Ureter (tissue), 1 donor: Measurements from ENCODE around the gene MICA. TPM values are rescaled to one million over a fixed set of nuclear protein-coding genes. Genes with fewer than 3 reads are reported as not detected.
"Not testable (repeated sequence)": the region's sequence is repeated elsewhere in the genome, so short reads cannot be mapped to it uniquely, and the experiment has no call there.

ENCODE experiments used
- DNase-seq: peaks from one replicate; pipeline ENCODE4 v3.0.0-alpha.2; 2020; ENCODE audit warnings: low spot score
- total RNA-seq: library from RNA; stranded (reverse); gene quantifications from one replicate; pipeline ENCODE4 v1.2.4, GENCODE V29; 2023
- donor health status: DM: yes; HTN: yes; CAD: no.

MICA gene
- total RNA-seq, 1 donor from 2014 or later: 27.7 TPM

- not testable (repeated sequence) for DNase-seq
These were observed 56.5 kb downstream of the MICA start for GRCh38 chr6:31459864-31460263.

GRCh38 chr6:31460361-31461025 is 57.1 kb downstream of the MICA start:
- DNase-seq: no peak

GRCh38 chr6:31462026-31462963 is 58.9 kb downstream of the MICA start:
- no peak for DNase-seq

- DNase-seq: peak; percentile 89
These were observed 59.8 kb downstream of the MICA start for GRCh38 chr6:31462964-31463870.

GRCh38 chr6:31464252-31465184 is 61.1 kb downstream of the MICA start:
- DNase-seq: no peak

Other genes starting within 250 kb of the MICA start
- gene CCHCR1, start 245.8 kb upstream of the MICA start, total RNA-seq: 23.4 TPM
- 5.9 TPM for gene TCF19, start 245.0 kb upstream of the MICA start, total RNA-seq
- gene POU5F1, start 232.9 kb upstream of the MICA start, total RNA-seq: 9.5 TPM
- 451 TPM for gene HLA-C, start 131.5 kb upstream of the MICA start, total RNA-seq
- 562 TPM for gene HLA-B, start 46.4 kb upstream of the MICA start, total RNA-seq
- gene MICB, start 94.5 kb downstream of the MICA start, total RNA-seq: 2.9 TPM
- gene MCCD1, start 125.4 kb downstream of the MICA start, total RNA-seq: not detected
- 368 TPM for gene DDX39B, start 138.4 kb downstream of the MICA start, total RNA-seq
- 0.65 TPM for gene ATP6V1G2, start 143.0 kb downstream of the MICA start, total RNA-seq
- 21.9 TPM for gene NFKBIL1, start 144.0 kb downstream of the MICA start, total RNA-seq
- gene LTA, start 168.7 kb downstream of the MICA start, total RNA-seq: not detected
- gene TNF, start 172.0 kb downstream of the MICA start, total RNA-seq: 0.36 TPM
- gene LTB, start 178.8 kb downstream of the MICA start, total RNA-seq: 0.42 TPM
- 6.7 TPM for gene LST1, start 182.7 kb downstream of the MICA start, total RNA-seq
- gene NCR3, start 189.4 kb downstream of the MICA start, total RNA-seq: not detected
- gene AIF1, start 211.6 kb downstream of the MICA start, total RNA-seq: 6.7 TPM
- 186 TPM for gene PRRC2A, start 217.1 kb downstream of the MICA start, total RNA-seq
- gene BAG6, start 249.1 kb downstream of the MICA start, total RNA-seq: 234 TPM